SK-N-MC (cell line): ENCODE results near the gene CAP1.

Experiments
- EZH2 ChIP-seq: fragments of 200-600 bp; sonication (generic); IDR thresholded peaks from one replicate; pipeline ENCODE4 v1.6.1; 2017; ENCODE audit warnings: antibody characterized with exemption
- FOXP2 ChIP-seq: optimal IDR thresholded peaks from 2 replicates; pipeline ENCODE3; 2011; ENCODE audit warnings: mild to moderate bottlenecking, moderate library complexity; ENCODE audit not compliant: insufficient read depth; ENCODE audit errors: extremely low read length, control extremely low read depth
- POLR2AphosphoS5 ChIP-seq: IDR thresholded peaks from 2 replicates; pipeline ENCODE4 v1.6.1; 2012; ENCODE audit warnings: mild to moderate bottlenecking, low read depth, low read length, borderline replicate concordance

DNA sequence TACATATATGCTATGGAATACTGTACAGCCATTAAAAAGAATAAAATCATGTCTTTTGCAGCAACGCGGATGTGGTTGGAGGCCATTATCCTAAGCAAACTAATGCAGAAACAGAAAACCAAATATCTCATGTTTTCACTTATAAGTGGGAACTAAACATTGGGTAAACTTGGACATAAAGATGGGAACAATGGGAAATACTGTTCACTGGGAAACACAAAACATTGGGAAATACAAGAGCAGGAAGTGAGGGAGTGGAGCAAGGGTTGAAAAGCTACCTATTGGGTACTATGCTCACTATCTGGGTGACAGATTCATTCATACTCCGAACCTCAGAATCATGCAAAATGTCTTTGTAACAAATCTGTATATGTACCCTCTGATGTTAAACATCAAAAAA lies 73.9 kb downstream of the CAP1 start:
- TF ChIP-seq EZH2 = no peak
- no peak for TF ChIP-seq POLR2AphosphoS5
- TF ChIP-seq FOXP2 = no peak
